ENCODE data around the gene ARHGEF1.
"Not testable (repeated sequence)": the region's sequence is repeated elsewhere in the genome, so short reads cannot be mapped to it uniquely, and the experiment has no call there.

The ARHGEF1 gene

DNA sequence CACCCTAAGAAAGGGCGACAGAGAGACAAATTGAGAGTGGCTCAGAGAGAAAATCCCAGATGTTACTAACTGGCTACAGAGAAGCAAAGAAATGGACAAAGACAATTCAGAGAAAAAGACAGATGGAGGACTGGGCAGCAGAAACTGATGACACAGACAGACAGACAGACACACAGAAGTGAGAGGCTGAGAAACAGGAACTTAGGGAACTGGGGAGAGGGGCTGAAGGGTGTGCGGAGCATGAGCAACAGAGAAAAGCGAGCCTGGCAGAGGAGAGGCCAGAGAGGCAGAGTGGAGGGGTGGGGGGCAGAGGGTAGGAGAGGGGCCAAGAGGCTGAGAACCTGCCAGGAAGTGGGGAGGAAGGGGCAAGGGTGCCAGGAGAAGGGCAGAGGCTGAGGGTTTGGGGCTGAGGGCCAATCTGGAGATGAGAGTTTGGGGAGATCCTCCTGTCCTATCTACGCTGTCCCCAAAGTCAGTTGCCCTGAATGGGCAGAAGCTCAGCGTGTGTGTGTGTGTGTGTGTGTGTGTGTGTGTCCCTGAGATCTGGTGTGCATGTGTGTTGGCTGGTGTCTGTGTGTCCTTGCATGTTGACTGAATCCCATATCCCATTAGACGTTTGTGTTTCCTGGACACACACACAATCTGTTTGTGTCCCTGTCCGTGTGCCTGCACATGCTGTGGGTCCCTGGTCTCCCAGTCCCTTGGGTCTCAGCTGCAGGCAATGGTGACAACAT, 50.9 kb downstream of the ARHGEF1 start:
- DNase-seq = no peak

DNA sequence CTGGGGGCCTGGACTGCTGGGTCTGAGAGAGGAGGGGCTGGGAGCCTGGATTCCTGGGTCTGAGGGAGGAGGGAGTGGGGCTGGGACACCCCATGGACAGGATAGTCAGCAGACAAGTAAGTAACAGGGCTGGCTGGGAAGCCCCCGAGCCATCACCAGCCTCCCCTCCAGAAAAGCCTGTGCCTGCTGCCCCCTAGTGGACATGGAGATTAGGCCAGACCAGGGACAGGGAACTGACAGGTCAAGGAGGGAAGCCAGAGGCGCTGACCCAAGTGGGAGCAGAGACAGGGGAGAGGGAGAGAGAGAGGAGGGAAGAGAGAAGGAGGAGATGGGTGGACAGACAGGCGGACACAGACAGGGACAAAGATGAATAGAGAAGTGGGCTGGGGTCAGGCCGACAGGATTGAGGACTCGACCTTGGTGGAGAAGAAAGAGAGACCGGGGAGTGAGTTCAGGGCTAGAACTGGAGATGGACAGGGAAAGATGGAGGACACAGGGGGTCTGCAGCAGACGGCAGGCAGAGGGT, 51.9 kb downstream of the ARHGEF1 start:
- DNase-seq = peak; percentile 18

DNA sequence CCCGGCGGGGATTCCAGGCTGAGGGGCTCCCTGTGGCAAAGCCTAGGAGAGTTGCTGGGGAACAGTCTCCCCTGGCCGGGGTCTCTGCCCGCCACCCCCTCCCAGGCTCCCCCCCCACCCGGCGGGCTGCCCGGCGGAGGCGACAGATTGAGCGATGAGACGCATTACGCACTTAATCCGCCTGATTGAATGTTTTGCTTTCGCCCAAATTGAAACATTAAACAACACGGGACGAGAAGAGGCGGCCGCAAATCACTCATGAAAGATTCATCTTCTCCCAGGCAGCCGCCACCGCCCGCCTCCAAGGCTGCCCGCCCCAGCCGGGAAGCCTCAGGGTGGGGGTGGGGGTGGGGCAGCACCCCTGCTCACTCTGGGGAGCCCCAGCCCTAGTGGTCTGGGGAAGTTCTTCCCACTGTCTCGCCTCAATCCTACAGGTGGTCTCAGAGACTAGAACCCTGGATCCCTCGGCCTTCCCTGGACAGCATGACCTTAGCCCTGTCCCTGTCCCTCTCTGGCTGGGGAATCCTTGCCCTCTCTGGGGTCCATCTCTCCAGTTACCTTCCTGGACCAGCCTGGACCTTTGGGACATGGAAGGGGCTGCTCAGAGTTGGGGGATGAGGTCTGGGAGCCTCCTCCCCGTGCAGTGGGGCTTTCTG, 52.9 kb downstream of the ARHGEF1 start:
- DNase-seq = no peak

DNA sequence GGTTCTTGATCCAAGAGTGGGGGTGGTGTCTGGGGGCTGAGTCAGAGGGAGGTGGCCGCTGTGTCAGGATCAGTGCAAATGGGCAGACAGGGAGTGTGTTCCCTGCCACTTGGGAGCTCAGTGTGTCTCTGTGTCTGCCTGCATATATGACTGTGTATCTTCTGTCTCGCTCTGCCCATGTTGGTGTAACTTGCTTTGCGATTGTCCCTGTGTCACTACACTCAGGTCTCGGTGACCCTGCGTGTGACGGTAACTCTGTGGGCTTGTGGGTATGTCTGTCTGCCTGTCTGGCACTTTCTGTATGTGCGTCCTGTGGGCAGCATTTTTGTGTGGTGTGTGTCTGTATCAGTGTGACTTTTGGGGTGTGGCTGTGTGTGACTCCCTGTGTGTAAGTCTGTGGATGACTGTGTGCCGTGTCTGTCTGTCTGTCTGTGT, 53.4 kb downstream of the ARHGEF1 start:
- DNase-seq = no peak

DNA sequence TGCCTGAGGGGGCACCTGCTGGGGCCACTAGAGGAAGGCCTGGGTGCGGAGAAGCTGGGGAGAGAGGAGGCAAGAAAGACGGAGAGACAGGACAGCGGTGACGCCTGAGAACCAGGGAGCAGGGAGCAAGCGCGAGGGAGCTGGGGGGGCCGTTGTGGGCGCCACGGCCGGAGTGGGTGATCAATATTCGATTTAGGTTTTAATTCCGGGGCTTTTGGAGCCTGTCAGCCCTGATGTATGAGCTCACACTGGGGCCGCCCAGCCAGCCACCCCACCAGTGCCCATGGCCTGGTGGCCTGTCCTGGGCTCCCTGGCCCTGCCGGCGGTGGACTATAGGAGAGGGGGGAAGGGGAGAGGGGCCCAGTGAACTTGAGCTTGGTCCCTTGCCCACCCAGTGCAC, 54.0 kb downstream of the ARHGEF1 start:
- DNase-seq = no peak

DNA sequence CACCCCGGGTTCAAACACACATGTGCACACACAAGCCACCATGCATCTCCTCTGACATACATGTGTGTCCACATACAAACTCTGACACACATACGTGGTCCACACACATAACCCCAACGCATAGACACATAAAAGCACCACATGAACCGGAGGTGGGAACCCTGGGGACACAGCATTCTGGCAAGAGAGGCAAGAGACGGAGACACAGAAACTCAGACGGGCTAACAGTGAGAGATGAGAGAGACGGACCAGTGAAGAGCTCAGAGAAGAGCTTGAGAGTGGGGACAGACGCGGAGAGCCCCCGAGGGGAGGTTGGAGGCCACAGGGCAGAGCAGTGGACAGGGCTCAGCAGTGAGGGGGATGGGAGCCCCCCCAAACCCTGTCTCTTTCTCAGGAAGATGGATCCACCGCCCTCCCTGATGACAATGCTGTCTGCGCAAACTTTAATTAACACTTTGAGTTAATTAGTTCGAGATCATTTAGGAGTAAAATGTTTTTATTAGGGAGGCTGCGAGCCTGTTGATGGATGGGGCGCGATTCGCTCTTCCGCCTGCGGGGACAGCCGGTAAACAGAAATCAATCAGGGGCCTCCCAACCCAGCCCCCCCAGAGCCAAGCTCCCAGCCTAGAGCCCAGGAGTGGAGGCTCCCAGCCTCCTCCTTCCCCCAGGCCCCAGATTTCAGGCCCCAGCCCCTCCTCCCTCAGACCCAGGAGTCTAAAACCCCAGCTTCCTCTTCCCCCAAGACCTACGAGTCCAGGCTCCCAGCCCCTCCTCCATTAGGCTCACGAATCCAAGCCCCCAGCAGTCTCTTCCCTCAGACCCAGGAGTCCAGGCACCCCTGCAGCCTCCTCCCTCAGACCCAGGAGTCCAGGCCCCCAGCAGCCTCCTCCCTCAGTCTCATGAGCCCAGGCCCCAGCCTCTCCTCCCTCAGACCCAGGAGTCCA, 54.8 kb downstream of the ARHGEF1 start:
- no peak for DNase-seq

DNA sequence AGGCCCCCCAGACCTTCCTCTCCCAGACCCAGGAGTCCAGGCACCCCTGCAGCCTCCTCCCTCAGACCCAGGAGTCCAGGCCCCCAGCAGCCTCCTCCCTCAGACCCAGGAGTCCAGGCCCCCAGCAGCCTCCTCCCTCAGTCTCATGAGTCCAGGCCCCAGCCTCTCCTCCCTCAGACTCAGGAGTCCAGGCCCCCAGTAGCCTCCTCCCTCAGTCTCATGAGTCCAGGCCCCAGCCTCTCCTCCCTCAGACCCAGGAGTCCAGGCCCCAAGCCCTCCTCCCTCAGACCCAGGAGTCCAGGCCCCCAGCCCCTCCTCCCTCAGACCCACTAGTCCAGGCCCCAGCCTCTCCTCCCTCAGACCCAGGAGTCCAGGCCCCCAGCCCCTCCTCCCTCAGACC, 56.2 kb downstream of the ARHGEF1 start:
- DNase-seq = not testable (repeated sequence)

DNA sequence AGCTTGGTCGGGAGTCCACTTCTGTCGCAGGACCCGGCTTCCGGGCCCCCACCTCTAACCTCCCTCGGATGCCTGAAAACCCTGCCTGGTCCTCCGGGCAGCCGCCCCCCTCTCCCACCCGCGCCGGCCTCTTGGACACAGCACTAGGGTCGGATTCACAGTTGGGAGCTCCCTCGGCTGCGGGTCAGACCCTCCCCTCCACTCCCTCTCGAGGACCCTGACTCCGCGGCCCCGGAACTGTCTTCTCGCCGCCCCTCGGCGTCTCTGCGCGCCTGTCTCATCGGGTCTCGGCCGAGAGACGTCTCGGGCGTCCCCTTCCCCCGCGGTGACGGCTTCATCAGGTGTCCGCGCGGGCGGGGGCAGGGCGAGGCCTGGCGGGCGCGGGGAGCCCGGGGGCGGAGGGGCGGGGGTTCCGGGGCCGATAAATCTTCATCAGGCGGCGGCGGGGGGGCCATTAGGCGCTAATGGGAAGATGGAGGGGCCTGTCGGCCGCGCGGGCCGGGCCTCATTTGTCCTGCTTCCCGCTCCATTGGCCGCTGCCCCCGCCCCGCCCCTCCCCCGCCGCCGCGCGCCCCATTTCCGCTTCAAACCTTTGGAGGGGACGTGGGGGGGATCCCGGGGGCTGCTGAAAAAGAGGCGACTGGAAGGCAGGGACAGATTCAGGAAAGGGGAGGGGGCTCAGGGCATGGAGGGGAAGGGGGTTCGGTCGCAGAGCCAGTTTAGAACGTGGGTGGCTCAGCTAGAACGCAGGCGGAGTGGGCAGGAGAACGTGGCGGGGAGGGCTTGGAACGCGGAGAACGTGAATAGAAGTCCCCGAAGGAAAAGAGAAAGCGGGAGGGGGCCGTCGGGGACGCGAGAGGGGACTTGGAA, 57.1 kb downstream of the ARHGEF1 start:
- peak; percentile 46 for DNase-seq

DNA sequence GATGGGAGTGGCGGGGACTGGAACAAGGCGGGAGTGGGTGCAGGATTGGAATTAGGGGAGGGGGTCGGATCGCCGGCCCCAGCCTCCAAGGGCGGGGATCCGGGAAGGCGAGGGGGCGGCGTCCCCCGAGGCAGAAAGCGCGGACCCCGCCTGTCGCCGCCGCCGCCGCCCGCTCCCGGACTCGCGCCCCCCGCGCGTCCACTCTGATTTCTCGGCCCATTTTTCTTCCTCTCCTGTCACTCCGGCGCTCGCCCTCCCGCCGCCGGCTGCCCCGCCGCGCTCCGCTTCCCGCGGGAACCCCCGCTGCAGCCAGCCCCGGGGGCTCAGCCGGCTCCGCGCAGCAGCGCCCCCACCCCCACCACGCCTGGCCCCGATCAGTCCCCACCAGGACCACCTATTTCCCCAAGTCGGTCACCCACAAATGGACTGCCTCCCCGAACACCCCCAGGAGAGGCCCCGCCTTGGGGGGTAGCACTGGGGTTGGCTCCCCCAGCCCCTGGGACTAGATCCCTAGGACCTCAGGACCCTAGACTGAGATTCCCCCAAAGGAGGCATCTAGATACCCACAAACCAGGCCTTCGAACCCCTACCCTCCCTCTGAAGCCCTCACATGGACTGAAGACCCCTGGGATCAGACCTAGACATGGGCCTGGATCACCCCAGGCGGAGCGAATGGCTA, 57.9 kb downstream of the ARHGEF1 start:
- DNase-seq = no peak

DNA sequence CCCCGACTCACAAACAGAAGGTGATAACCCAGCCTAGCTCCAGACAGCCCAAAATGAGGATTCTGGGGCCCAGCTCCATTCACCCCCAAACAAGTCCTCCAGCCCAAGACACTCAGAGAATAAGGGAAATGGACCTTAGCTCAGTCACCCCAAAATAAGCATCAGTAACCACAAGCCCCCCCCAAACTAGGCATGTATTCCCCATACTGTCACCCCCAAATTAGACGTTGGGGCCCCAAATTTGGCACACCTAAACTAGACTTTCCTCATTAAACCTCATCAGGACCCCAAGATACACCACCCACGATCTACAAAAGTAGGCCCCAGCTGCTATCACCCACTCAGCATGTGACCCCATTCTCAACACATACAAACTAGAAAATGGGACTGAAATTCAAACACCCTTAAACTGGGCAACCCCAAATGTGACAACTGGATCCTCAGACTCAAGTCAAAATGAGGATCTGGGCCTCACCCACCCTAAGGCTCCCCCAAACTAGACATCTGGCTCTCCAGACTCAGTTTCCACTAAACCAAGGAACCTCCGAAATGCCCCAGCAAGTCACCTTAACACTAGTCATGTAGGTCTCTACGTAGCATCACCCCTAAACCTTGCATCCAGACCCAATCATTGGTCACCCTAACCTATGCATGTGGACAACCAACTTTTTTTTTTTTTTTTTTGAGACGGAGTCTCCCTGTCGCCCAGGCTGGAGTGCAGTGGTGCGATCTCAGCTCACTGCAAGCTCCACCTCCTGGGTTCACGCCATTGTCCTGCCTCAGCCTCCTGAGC, 58.6 kb downstream of the ARHGEF1 start:
- DNase-seq = no peak

DNA sequence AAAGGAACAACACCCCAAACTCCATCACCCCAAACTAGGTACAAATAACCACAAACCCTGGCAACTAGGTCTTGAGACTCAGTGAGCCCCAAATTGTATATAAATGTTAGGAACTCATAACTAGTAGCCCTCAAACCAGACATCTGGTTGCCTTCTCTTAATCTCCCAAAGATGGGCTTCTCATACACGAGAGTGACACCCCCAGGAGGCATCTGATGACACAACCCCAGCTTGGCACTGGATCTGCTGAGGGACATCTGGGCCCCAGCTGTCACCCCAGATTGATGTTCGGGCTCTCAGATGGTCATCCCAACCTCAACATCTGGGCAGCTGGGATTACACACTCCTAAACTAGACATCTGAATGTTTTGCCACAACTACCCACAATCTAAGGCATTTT, 61.4 kb downstream of the ARHGEF1 start:
- no peak for DNase-seq

DNA sequence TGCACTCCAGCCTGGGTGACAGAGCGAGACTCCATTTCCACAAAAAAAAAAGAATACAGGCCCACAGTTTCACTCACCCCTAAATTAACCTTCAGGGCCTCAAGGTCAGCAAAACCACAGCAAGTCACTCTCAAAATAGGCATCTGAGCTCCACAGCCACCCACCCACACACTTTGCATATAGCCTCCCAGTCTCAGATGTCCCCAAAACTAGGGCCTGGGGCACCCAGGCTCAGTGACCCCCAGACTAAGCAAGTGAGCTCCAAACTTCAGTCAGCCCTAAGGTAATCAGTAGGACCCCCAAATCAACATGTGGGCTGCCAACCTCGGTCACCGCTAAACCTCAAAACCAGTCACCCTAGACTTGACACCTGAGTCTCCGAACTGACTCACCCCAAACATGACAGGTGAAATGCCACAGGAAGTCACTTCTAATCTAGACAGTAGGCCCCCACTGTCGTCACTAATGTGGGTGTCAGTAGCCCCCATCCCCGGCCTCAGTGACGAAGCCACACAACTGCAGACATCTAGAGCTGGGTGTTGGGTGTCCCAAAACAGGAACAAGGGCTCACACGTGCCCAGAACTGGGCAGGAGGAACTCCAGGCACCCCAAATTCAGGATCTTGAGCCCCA, 62.3 kb downstream of the ARHGEF1 start:
- DNase-seq = no peak

DNA sequence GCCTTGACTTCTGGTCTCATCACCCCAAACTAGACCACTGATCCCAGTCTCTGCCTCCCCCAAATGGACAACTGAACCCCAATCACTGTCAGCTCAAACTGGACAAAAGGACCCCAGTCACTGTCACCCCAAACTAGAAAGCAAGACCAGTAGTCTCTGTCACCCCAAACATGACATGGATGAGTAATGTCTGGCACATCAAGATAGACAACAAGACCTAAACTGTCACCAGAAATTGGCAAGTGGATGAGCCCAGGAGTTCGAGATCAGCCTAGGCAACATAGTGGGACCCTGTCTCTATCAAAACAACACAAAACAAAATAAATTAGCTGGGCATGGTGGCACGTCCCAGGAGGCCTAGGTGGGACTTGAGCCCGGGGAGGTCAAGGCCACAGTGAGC, 64.1 kb downstream of the ARHGEF1 start:
- DNase-seq = no peak

DNA sequence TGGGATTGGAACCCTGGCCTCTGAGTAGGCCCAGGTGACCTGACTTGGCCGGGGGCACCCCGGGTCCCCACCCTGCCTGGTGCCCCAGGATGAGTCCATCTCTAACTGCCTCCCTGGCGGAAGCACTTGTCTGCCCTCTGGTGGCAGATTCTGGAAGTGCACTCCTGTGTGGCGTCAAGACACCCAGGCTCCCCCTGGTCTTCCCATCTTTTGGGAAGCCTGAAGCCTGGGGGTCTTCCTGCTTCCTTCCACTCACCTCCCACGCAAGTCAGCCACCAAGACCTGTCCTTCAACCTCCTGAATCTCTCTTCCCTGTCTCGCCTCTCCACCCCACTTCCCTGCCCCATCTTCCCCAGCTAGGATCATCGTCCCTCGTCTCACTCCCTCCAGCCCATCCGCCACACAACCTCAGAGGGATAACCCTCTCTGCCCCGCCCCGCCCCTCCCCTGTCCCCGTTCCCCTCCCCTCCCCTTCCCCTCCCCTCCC, 68.7 kb downstream of the ARHGEF1 start:
- DNase-seq = peak; percentile 41

DNA sequence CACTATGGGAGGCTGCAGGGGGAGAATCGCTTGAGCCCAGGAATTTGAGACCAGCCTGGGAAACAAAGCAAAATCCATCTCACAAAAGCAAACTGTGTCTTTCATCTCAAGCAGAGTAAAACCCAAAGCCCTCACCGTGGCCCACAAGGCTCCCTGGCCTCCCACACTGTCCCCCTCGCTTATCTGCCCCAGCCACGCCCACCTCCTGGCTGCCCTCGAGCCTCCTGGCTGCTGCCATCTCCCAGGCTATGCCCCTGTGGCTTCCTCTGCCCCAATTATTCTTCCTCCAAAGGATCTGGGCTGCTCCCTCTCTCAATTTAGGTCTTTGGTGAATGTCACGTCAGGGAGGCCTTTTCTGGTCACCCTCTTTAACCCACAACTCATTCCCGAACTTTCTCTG, 72.5 kb downstream of the ARHGEF1 start:
- DNase-seq = no peak

DNA sequence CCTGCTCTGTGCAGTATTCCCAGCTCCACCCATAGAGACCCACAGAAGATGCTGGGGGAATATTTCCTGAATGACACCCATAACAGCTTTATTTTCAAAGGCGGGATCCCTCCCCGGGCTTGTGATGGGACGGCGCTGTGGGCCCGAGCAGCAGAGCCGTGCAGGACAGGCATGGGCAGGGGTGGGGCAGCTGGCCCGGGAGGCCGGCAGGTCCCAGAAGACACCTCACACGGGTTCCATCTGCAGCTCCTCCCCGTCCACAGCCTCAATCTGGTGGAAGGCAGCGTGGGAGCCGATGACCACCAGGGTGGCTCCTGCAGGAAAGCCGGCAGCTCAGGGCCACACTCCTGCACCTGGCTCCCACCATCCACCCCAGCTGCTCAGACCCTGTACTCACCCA, 73.6 kb downstream of the ARHGEF1 start:
- no peak for DNase-seq
